Kidney (tissue), 14 donors: Measurements from ENCODE around the gene MUC5AC. TPM values are rescaled to one million over a fixed set of nuclear protein-coding genes. Genes with fewer than 3 reads are reported as not detected.
"Not testable (repeated sequence)": the region's sequence is repeated elsewhere in the genome, so short reads cannot be mapped to it uniquely, and the experiment has no call there.

Source experiments
- DNase-seq, 5 donors: peaks; one replicate each; pipeline ENCODE4 v3.0.0-alpha.2; 2013 to 2020
- FAIRE-seq: peaks from 2 replicates; lab custom pipeline; 2012; peaks lifted over from hg19 to GRCh38; lab: Jason Lieb, UNC
- H3K27ac ChIP-seq, 2 donors: one replicate each; pipeline ENCODE4 v1.7.0; 2013; ENCODE audit warnings: low read depth in 2 of 2, low read length in 2 of 2, inconsistent platforms in 1 of 2
- H3K27me3 ChIP-seq: one replicate; pipeline ENCODE4 v1.7.1; 2013; ENCODE audit warnings: low read length, inconsistent platforms; ENCODE audit not compliant: control insufficient read depth, insufficient read depth
- H3K36me3 ChIP-seq, 3 donors: one replicate each; pipeline versions ENCODE4 v1.7.0 to v1.7.1; 2013; ENCODE audit warnings: low read length in 3 of 3, control low read depth in 1 of 3, inconsistent platforms in 1 of 3; ENCODE audit not compliant: insufficient read depth in 3 of 3, control insufficient read depth in 2 of 3
- H3K4me1 ChIP-seq, 3 donors: one replicate each; pipeline versions ENCODE4 v1.7.0 to v1.7.1; 2013; ENCODE audit warnings: low read length in 3 of 3, inconsistent platforms in 1 of 3, low read depth in 1 of 3; ENCODE audit not compliant: control insufficient read depth in 2 of 3, insufficient read depth in 2 of 3
- H3K4me3 ChIP-seq, 3 donors: one replicate each; pipeline versions ENCODE4 v1.7.0 to v1.8.1; 2013; ENCODE audit warnings: low read length in 3 of 3, control low read depth in 1 of 3, inconsistent platforms in 1 of 3
- H3K9ac ChIP-seq, 3 donors: one replicate each; pipeline versions ENCODE4 v1.7.0 to v1.7.1; 2013; ENCODE audit warnings: low read length in 3 of 3, control low read depth in 1 of 3, inconsistent platforms in 1 of 3
- H3K9me3 ChIP-seq, 3 donors: one replicate each; pipeline versions ENCODE4 v1.7.0 to v1.7.1; 2013; ENCODE audit warnings: low read length in 3 of 3, control low read depth in 1 of 3, inconsistent platforms in 1 of 3; ENCODE audit not compliant: control insufficient read depth in 2 of 3, insufficient read depth in 1 of 3
- CTCF ChIP-seq: IDR thresholded peaks from 3 replicates; pipeline ENCODE4 v1.5.1; 2012; ENCODE audit warnings: mild to moderate bottlenecking, moderate library complexity, borderline replicate concordance; ENCODE audit not compliant: insufficient read depth; ENCODE audit errors: extremely low read depth
- intact Hi-C: fragments of 100-400 bp; cut with DNase I; formaldehyde crosslinking; loops from one replicate; pipeline ENCODE4 v1.11.1; 2022
- polyA plus RNA-seq: library from polyadenylated mRNA; stranded (reverse); fragments of 350-450 nt; fragmentation: Illumina TruSeq; extraction: RNeasy Lipid Tissue Mini Kit (QIAGEN cat#74804); gene quantifications from one replicate; pipeline ENCODE4 v1.2.3, GENCODE V29; 2014; ENCODE audit warnings: low read depth, low replicate concordance; ENCODE audit not compliant: insufficient read depth
- total RNA-seq: library from RNA; stranded (reverse); fragmentation: NEBNext Ultra II Directional; extraction: Animal tissue kit (Norgen Biotek cat#: 25700); gene quantifications from one replicate; pipeline ENCODE4 v1.2.1, GENCODE V29; 2021
- donor health status: control.
- donor health status: control.
- donor health status: control.
- donor health status: control.
- donor health status: control.
- donor health status: DM: yes; HTN: yes; CAD: no.
- donor health status: Normal renal cell carcinoma (clear cell type).

MUC5AC gene
- total and polyA plus RNA-seq, 2 donors from 2014 or later = 0.03 TPM; not detected in 1

GRCh38 chr11:1171985-1172728 lies 14.4 kb downstream of the MUC5AC start:
- TF ChIP-seq CTCF = no peak
- Histone ChIP-seq H3K27me3 (no peaks in the 10 kb centered on the region), H3K27ac (no peak overlapping the region), H3K4me3 (no peak overlapping the region), H3K9ac (no peak overlapping the region), H3K9me3 (no peaks in the 10 kb centered on the region), H3K4me1 (no peaks in the 10 kb centered on the region), H3K36me3 (no peaks in the 10 kb centered on the region)
- FAIRE-seq (no peak), DNase-seq (peak in 1 of 5 donors; percentile 42)
- intact Hi-C loops = no loop called here

- H3K27me3 ChIP-seq = no peaks in the 10 kb centered on the region
- intact Hi-C loops = no loop called here
- no peak for TF ChIP-seq CTCF
- DNase-seq (peak in 1 of 5 donors; percentile 8), FAIRE-seq (no peak)
- no peaks in the 10 kb centered on the region for H3K4me1 ChIP-seq
- no peak overlapping the region for H3K9ac ChIP-seq
- H3K27ac ChIP-seq = no peak overlapping the region
- no peaks in the 10 kb centered on the region for H3K9me3 ChIP-seq
- no peaks in the 10 kb centered on the region for H3K36me3 ChIP-seq
- no peak overlapping the region for H3K4me3 ChIP-seq
These were observed 15.0 kb downstream of the MUC5AC start for GRCh38 chr11:1172729-1173117.

- H3K27ac ChIP-seq, H3K4me3 ChIP-seq, H3K4me1 ChIP-seq, H3K9me3 ChIP-seq, intact Hi-C loops, DNase-seq, H3K9ac ChIP-seq, H3K27me3 ChIP-seq, FAIRE-seq, H3K36me3 ChIP-seq: not testable (repeated sequence)
These were observed 15.6 kb downstream of the MUC5AC start for GRCh38 chr11:1173396-1173795.

- H3K27me3 ChIP-seq = no peaks in the 10 kb centered on the region
- DNase-seq (peak in 1 of 5 donors; percentile 68), FAIRE-seq (no peak)
- TF ChIP-seq CTCF = no peak
- H3K9me3 ChIP-seq = no peaks in the 10 kb centered on the region
- no peaks in the 10 kb centered on the region for H3K36me3 ChIP-seq
- H3K27ac ChIP-seq = no peak overlapping the region
- H3K9ac ChIP-seq = no peak overlapping the region
- H3K4me1 ChIP-seq = no peaks in the 10 kb centered on the region
- H3K4me3 ChIP-seq = no peak overlapping the region
- intact Hi-C loops = no loop called here
These were observed 17.0 kb downstream of the MUC5AC start for GRCh38 chr11:1174441-1175370.
